ENCODE data around the gene VSIG4. TPM values are rescaled to one million over a fixed set of nuclear protein-coding genes. Genes with fewer than 3 reads are reported as not detected.

VSIG4 gene
- total and polyA plus RNA-seq, 10 of the 15 experiments (the other 5 are each of a cell fraction or from before 2014, with no cell fraction given): 0.05 to 0.36 TPM; not detected in 8

GRCh38 chrX:66036231-66036630, 3.6 kb downstream of the VSIG4 start (continued):
- TF ChIP-seq SMARCA5 (IDR thresholded peaks at IDR 0.05) (no peak), HCFC1 (IDR thresholded peaks at IDR 0.05; ENCODE audit: low read length) (no peak), CREB1 (IDR thresholded peaks at IDR 0.05; ENCODE audit: low read depth) (no peak)

- ChIA-PET SMC1A (ENCODE audit: uncharacterized antibody, unreplicated experiment) (interaction anchor here (0.7 to 1.8 kb wide), 6 partner anchors 11 to 287 kb away, joined by 3 to 4 read pairs (median 3); partner anchors contain the start of gene HEPH), CTCF (interaction anchor here (2.4 kb wide), 1 partner anchor 18 kb away, joined by 11 read pairs; no protein-coding TSS in a partner anchor), RAD21 (ENCODE audit: unreplicated experiment) (no interaction called here), POLR2A (no interaction called here)
- in situ Hi-C loops (cut with MboI): no loop called here
- no peak overlapping the region for H3K4me3 ChIP-seq
- H2AFZ ChIP-seq (ENCODE audit: control insufficient read depth, low read depth, low read length): no peak overlapping the region
- H3K9me3 ChIP-seq (replicated peaks; ENCODE audit: control insufficient read depth, insufficient read depth, low read length): no peaks in the 10 kb centered on the region
- no peak for DNase-seq (ENCODE audit: low read depth, low spot score)
- no peaks in the 10 kb centered on the region for H3K36me3 ChIP-seq (ENCODE audit: control insufficient read depth in 2 of 2, insufficient read depth in 2 of 2, low read length in 1 of 2)
- no peak overlapping the region for H3K27ac ChIP-seq (ENCODE audit: control insufficient read depth, insufficient read depth)
- no peak for FAIRE-seq
- BruUV-seq (replicated peaks): no TSS peak
- TF ChIP-seq ZNF24 (IDR thresholded peaks at IDR 0.05) (no peak), BACH1 (IDR thresholded peaks at IDR 0.05; ENCODE audit: borderline replicate concordance) (no peak), E2F8 (IDR thresholded peaks at IDR 0.05; ENCODE audit: low read depth, partially characterized antibody) (no peak), MTA3 (IDR thresholded peaks at IDR 0.05; ENCODE audit: borderline replicate concordance, low read length) (no peak), ZBTB33 (IDR thresholded peaks at IDR 0.05) (no peak), HDAC6 (IDR thresholded peaks at IDR 0.05; ENCODE audit: unreplicated experiment) (no peak), NFXL1 (IDR thresholded peaks at IDR 0.05; ENCODE audit: borderline replicate concordance) (no peak), POU2F2 (IDR thresholded peaks at IDR 0.05; ENCODE audit: borderline replicate concordance, low read depth, low read length) (no peak), NRF1 (conservative IDR thresholded peaks at IDR 0.05; ENCODE audit: low read depth, low read length) (no peak), EED (IDR thresholded peaks at IDR 0.05; ENCODE audit: low read depth) (no peak), PAX8 (IDR thresholded peaks at IDR 0.05) (no peak), HDGF (IDR thresholded peaks at IDR 0.05) (no peak)
- ATAC-seq: no peak
- intact Hi-C loops (cut with micrococcal nuclease; ENCODE audit: unreplicated experiment): no loop called here
- no peaks in the 10 kb centered on the region for H3K27me3 ChIP-seq (replicated peaks in 1 of 2; ENCODE audit: control insufficient read depth in 2 of 2, insufficient read depth in 2 of 2, low read length in 1 of 2)
- H3K4me2 ChIP-seq (ENCODE audit: control insufficient read depth, insufficient read depth): no peak overlapping the region
- H3K4me1 ChIP-seq (ENCODE audit: control insufficient read depth, insufficient read depth, low read length): no peaks in the 10 kb centered on the region
- H3K9ac ChIP-seq (ENCODE audit: control insufficient read depth, insufficient read depth, low read length): no peak overlapping the region
- no peaks in the 10 kb centered on the region for H4K20me1 ChIP-seq (ENCODE audit: control insufficient read depth, insufficient read depth)
- H3K79me2 ChIP-seq (ENCODE audit: control insufficient read depth, insufficient read depth, low read length): no peaks in the 10 kb centered on the region
These were observed 4.2 kb downstream of the VSIG4 start for GRCh38 chrX:66035667-66036066.

Measured in GM12878 (cell line).